Gastrocnemius medialis (tissue), 4 donors: ENCODE results near the gene CPT2.

Source experiments
- CTCF ChIP-seq, 5 experiments: fragments of 450-650 bp in 3 of 5; fragments of 200-600 bp in 2 of 5; sonication (generic) in 2 of 5; IDR thresholded peaks in 4 of 5; conservative IDR thresholded peaks in 1 of 5; 1 replicate in 4 of 5; 2 replicates in 1 of 5; pipeline ENCODE4 v1.5.1; 2016 to 2019; ENCODE audit warnings: antibody characterized with exemption in 5 of 5, mild to moderate bottlenecking in 3 of 5, moderate library complexity in 3 of 5
- POLR2A ChIP-seq, 2 donors: fragments of 450-650 bp; IDR thresholded peaks; one replicate each; pipeline ENCODE4 v1.6.1; 2017; ENCODE audit warnings: antibody characterized with exemption in 2 of 2, mild to moderate bottlenecking in 2 of 2, moderate library complexity in 2 of 2

DNA sequence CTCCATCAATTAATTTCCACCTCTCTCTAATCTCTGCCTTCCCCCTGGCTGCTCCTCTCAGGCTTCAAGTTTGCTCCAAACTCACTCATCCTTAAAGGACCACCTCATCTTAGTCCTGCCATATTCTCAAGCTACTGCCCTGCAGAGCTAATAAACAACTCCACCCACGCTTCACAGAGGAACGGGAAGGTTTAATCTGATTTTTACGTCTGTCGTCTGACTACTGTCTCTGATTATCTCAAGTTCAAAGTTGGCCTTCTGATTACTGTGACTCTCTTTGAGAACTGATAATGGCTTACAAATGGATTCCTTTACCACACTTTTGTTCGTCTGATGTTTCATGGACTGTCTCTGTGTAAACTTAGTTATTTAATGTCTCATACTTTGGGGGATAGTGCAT is 7.6 kb upstream of the CPT2 start:
- no peak for TF ChIP-seq CTCF (IDR thresholded peaks at IDR 0.05 in 4 of 5, conservative IDR thresholded peaks at IDR 0.05 in 1 of 5)
- no peak for TF ChIP-seq POLR2A (IDR thresholded peaks at IDR 0.05)
